ENCODE measurements around the gene PVRIG. TPM values are rescaled to one million over a fixed set of nuclear protein-coding genes. Genes with fewer than 3 reads are reported as not detected.
"Not testable (repeated sequence)": the region's sequence is repeated elsewhere in the genome, so short reads cannot be mapped to it uniquely, and the experiment has no call there.

Gene PVRIG
- total and polyA plus RNA-seq, 2 of the 8 experiments (the other 6 are each of a cell fraction or from before 2014, with no cell fraction given) = 0.15 TPM; not detected in 1

DNA sequence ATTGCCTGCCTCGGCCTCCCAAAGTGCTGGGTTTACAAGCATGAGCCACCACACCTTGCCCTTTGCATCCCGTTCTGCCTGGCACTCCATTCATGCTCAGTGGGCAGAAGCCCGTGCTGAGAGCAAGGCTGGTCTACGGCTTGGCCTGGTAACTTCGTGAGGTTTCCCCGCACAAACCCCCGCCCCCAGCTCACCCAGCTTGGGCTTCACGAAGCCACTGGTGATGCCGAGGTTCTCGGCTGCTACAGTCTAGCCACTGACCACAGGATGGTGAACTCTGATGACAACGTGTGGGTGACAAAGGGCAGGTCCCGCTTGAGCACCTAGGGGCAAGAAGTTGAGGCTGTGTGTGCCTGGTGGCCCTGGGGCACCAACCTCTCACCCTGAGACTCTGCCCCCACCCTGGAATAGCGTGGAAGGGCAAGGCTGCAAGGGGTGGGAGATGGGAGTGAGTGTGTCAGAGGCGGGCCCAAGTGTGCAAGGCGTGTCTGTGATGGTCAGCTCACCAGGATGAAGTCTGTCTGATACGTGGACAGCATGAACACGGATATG lies 3.7 kb downstream of the PVRIG start:
- CTCF ChIA-PET (ENCODE audit: partially characterized antibody) = interaction anchor here (1.0 to 5.1 kb wide), 2 partner anchors 35 to 91 kb away, joined by 3 to 47 read pairs; no protein-coding TSS in a partner anchor
- DNase-seq (ENCODE audit: low read depth in 1 of 2, low spot score in 2 of 2); H3K56ac ChIP-seq (replicated peaks; ENCODE audit: insufficient read length, low read depth, low read length); H2AFZ ChIP-seq (ENCODE audit: low read length); H3K23me2 ChIP-seq (ENCODE audit: low read depth, low read length); H3K27me3 ChIP-seq (replicated peaks in 1 of 4; ENCODE audit: control insufficient read depth in 3 of 4, extremely low read depth in 1 of 4, insufficient read depth in 3 of 4, low read length in 3 of 4); H4K20me1 ChIP-seq (replicated peaks in 1 of 2; ENCODE audit: control insufficient read depth in 1 of 2, insufficient read depth in 2 of 2, low read length in 2 of 2); H2BK20ac ChIP-seq (ENCODE audit: low read length); H2AK5ac ChIP-seq (ENCODE audit: low read depth, low read length); H2BK120ac ChIP-seq (replicated peaks; ENCODE audit: low read depth, low read length); H3K79me1 ChIP-seq (ENCODE audit: low read depth, low read length); H3K14ac ChIP-seq (ENCODE audit: insufficient read length); H2BK15ac ChIP-seq (ENCODE audit: low read length); H3K23ac ChIP-seq (ENCODE audit: insufficient read length); H3K18ac ChIP-seq (ENCODE audit: extremely low read depth, low read length); H3K4me3 ChIP-seq (ENCODE audit: extremely low read depth in 1 of 4, insufficient read depth in 2 of 4, low read depth in 3 of 4, low read length in 4 of 4); H3K27ac ChIP-seq (ENCODE audit: low read depth, low read length); H4K8ac ChIP-seq (ENCODE audit: extremely low read depth, insufficient read depth, low read length); H3K9me3 ChIP-seq (ENCODE audit: insufficient read depth in 2 of 2, low read depth in 1 of 2, low read length in 1 of 2); FAIRE-seq; H3K4me1 ChIP-seq (replicated peaks in 1 of 4; ENCODE audit: control insufficient read depth in 3 of 4, insufficient read depth in 4 of 4, low read length in 3 of 4); H4K91ac ChIP-seq (replicated peaks; ENCODE audit: insufficient read length, low read length); H3K36me3 ChIP-seq (ENCODE audit: control insufficient read depth in 2 of 4, insufficient read depth in 4 of 4, low read length in 3 of 4); H3K9ac ChIP-seq (replicated peaks in 1 of 4; ENCODE audit: extremely low read depth in 1 of 4, low read depth in 3 of 4, low read length in 3 of 4); H3K4ac ChIP-seq (replicated peaks; ENCODE audit: insufficient read length, low read depth, low read length); H3K4me2 ChIP-seq (ENCODE audit: insufficient read depth in 1 of 2, low read depth in 2 of 2, low read length in 2 of 2); H4K5ac ChIP-seq (ENCODE audit: insufficient read length, low read depth, low read length); H2BK12ac ChIP-seq (ENCODE audit: low read depth, low read length); POLR2A ChIA-PET (ENCODE audit: partially characterized antibody); H3K79me2 ChIP-seq (ENCODE audit: control insufficient read depth in 1 of 2, insufficient read depth in 2 of 2, low read length in 2 of 2); H2BK5ac ChIP-seq (ENCODE audit: low read depth, low read length): not testable (repeated sequence)
- 94% methylated on average over 14 of the region's 17 CpGs; no CpG with 5 or more reads in 1 of the 2 experiments for WGBS, 2 experiments (ENCODE audit: extremely low coverage in 1 of 2, insufficient coverage in 1 of 2, insufficient read length in 1 of 2, insufficient replicate concordance in 2 of 2, low coverage in 1 of 2, low lambda C conversion rate in 2 of 2, missing lambda C conversion rate in 1 of 2)

- H2AK5ac ChIP-seq (ENCODE audit: low read depth, low read length); H3K4me2 ChIP-seq (ENCODE audit: insufficient read depth in 1 of 2, low read depth in 2 of 2, low read length in 2 of 2); H3K79me2 ChIP-seq (ENCODE audit: control insufficient read depth in 1 of 2, insufficient read depth in 2 of 2, low read length in 2 of 2); H3K4ac ChIP-seq (replicated peaks; ENCODE audit: insufficient read length, low read depth, low read length); H2BK12ac ChIP-seq (ENCODE audit: low read depth, low read length); H4K20me1 ChIP-seq (replicated peaks in 1 of 2; ENCODE audit: control insufficient read depth in 1 of 2, insufficient read depth in 2 of 2, low read length in 2 of 2); H3K14ac ChIP-seq (ENCODE audit: insufficient read length); H2BK120ac ChIP-seq (replicated peaks; ENCODE audit: low read depth, low read length); H3K9me3 ChIP-seq (ENCODE audit: insufficient read depth in 2 of 2, low read depth in 1 of 2, low read length in 1 of 2); H2BK15ac ChIP-seq (ENCODE audit: low read length); DNase-seq (ENCODE audit: low read depth in 1 of 2, low spot score in 2 of 2); H4K8ac ChIP-seq (ENCODE audit: extremely low read depth, insufficient read depth, low read length); H3K23me2 ChIP-seq (ENCODE audit: low read depth, low read length); H3K9ac ChIP-seq (replicated peaks in 1 of 4; ENCODE audit: extremely low read depth in 1 of 4, low read depth in 3 of 4, low read length in 3 of 4); H3K56ac ChIP-seq (replicated peaks; ENCODE audit: insufficient read length, low read depth, low read length); H3K4me3 ChIP-seq (ENCODE audit: extremely low read depth in 1 of 4, insufficient read depth in 2 of 4, low read depth in 3 of 4, low read length in 4 of 4); H2BK5ac ChIP-seq (ENCODE audit: low read depth, low read length); FAIRE-seq; H3K23ac ChIP-seq (ENCODE audit: insufficient read length); H2AFZ ChIP-seq (ENCODE audit: low read length); H3K27me3 ChIP-seq (replicated peaks in 1 of 4; ENCODE audit: control insufficient read depth in 3 of 4, extremely low read depth in 1 of 4, insufficient read depth in 3 of 4, low read length in 3 of 4); H3K4me1 ChIP-seq (replicated peaks in 1 of 4; ENCODE audit: control insufficient read depth in 3 of 4, insufficient read depth in 4 of 4, low read length in 3 of 4); CTCF ChIA-PET (ENCODE audit: partially characterized antibody); H4K91ac ChIP-seq (replicated peaks; ENCODE audit: insufficient read length, low read length); H4K5ac ChIP-seq (ENCODE audit: insufficient read length, low read depth, low read length); H3K27ac ChIP-seq (ENCODE audit: low read depth, low read length); H3K79me1 ChIP-seq (ENCODE audit: low read depth, low read length); H3K36me3 ChIP-seq (ENCODE audit: control insufficient read depth in 2 of 4, insufficient read depth in 4 of 4, low read length in 3 of 4); POLR2A ChIA-PET (ENCODE audit: partially characterized antibody); H2BK20ac ChIP-seq (ENCODE audit: low read length); H3K18ac ChIP-seq (ENCODE audit: extremely low read depth, low read length): not testable (repeated sequence)
- WGBS, 2 experiments (ENCODE audit: extremely low coverage in 1 of 2, insufficient coverage in 1 of 2, insufficient read length in 1 of 2, insufficient replicate concordance in 2 of 2, low coverage in 1 of 2, low lambda C conversion rate in 2 of 2, missing lambda C conversion rate in 1 of 2) = 95% methylated on average over 6 of the region's 6 CpGs; no CpG with 5 or more reads in 1 of the 2 experiments
These were observed 5.1 kb downstream of the PVRIG start for GRCh38 chr7:100224891-100225290.
